CD4-positive, alpha-beta T cell treated with Interleukin-4 for 4 hours (primary cell): Measurements from ENCODE around the gene ADAMTS14.

Experiments
- DNase-seq: peaks from one replicate; pipeline ENCODE4 v3.0.0-alpha.2; 2020

Gene ADAMTS14

DNA sequence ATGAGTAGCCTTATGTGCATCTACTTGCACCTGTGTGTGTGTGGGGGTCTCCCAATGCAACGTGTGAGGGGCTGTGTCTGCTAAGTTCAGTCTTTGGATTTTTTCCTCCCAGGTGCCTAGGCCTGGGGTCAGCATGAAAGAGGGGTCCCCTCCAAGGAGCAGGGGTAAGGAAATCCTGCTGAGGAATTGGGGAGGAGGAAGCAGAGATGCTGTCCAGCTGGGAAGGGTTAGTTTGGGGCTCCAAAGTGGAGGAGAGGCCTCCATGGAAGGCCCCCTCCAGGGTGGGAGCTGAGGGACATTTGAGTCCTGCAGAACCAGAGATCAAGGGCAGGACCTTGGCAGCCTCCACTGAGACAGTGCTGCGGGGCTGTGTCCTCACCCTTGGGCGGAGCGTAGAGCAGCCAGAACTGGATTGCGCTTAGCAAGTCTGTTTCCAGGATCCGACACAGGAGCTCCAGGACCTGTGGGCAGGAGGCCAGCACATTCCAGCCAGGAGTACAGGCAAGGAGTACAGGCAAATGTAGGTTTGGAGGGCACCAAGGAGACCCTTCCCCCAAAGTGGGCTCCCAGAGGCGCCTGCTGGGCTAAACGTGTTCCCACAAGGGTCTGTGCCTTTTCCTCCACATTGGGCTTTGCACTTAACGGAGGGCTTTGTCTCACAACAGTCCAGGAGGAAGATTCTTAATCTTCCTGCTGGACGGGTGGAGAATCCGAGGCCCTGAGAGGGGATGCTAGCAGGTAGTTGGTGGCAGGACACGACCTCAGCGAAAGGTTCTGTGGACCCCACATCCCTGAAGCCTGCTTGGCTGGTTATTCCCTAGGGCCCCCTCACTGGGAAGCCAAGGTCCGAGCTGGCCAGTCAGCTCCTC lies 102.7 kb downstream of the ADAMTS14 start:
- no peak for DNase-seq

DNA sequence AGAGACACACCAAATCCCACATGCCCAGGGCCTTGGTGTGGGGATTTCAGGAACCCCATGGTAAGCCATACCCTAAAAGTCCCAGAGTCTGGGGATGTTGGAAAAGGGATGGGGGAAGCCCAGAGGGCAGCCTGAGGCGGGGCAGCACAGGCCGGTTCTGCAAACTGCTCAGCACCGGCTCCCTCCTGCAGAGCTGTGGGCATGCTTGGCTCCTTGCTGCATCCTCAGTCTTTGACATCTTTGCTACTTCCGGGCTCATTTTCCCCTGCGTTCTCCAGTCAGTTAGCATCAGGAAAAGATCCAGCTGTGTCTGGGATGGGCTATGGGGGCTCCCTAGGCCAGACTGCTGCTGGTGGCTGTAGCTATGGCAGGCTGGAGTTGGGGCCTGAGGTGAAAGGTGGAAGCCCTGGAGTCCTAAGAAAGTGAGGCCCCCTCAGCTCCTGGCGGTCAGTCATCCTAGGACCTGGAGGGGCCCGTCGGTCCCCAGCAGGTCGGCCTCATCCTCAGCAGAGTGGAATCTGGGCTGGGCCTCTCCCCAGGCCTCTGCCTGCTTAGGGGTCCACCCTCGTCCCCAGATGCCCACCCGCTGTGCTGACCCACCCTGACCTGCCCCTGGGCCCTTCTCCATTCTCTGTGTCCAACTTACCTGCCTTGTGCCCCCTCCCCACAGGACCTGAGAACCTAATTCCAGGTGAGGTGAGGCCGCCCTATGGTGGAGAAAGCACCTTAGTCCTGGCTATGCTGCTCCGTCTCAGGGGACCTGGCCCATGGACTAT lies 103.6 kb downstream of the ADAMTS14 start:
- DNase-seq, result no peak

DNA sequence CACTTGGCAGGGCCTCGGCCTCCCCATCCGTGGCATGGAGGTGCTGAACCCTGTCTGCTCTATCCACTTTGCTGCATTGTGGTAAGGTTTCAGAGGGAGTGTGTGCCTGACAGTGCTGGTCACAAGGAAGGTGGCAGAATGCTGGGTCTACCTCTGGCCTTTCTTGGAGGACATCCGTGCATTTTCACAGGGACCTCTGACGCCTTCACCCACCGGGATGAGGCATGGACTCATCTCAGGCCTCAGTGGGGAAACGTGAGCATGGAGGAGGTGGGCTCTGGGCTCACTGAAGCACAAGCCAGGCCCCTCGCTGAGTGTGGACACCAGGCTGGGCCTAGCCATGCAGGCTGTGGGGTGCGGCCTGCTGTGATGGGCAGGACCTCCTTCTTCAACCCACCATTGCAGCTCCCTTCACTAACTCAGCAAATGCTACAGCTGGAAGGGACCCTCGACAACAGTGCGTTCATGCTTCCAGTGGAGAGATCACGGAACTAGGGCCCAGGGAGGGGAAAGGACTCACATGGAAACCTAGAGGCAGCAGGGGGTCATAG lies 104.2 kb downstream of the ADAMTS14 start:
- no peak for DNase-seq

DNA sequence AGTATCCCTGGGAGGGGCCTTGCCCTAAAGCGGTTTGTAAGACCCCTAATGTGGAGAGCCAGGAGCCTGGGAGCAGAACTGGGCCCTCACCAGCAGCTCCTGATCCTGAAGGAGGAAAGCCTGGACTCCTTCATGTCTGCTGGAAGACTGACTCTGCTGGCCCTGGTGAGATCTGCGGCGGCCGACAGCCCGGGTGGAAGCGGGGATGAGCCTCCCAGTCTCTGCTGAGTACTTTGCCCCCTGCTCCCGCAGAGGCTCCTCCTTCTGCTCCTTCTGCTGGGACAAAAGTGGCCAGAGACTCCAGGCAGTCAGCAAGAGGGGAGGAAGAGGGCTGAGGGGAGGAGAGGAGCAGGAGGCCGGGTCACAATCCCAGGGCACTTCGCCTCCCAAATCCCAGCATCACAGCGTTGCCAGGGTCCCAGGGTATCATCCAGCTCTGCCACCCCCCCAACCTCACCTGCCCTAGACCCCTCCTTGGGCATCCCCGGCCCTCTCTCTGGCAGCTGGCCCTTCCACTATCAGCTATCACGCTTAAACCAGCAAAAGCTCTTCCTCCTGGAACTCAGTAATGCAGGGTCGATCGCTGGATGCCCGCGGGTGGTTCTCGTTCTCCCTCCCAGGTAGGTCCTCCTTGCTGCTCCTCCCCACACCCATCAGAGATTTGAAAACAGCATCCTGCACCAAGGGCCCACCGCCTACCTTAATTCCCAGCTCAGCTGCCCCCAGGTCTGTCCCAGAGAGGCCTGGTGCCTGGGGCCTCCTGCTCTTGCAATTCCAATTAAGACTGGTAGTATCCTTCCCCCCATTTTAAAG lies 105.0 kb downstream of the ADAMTS14 start:
- no peak for DNase-seq

DNA sequence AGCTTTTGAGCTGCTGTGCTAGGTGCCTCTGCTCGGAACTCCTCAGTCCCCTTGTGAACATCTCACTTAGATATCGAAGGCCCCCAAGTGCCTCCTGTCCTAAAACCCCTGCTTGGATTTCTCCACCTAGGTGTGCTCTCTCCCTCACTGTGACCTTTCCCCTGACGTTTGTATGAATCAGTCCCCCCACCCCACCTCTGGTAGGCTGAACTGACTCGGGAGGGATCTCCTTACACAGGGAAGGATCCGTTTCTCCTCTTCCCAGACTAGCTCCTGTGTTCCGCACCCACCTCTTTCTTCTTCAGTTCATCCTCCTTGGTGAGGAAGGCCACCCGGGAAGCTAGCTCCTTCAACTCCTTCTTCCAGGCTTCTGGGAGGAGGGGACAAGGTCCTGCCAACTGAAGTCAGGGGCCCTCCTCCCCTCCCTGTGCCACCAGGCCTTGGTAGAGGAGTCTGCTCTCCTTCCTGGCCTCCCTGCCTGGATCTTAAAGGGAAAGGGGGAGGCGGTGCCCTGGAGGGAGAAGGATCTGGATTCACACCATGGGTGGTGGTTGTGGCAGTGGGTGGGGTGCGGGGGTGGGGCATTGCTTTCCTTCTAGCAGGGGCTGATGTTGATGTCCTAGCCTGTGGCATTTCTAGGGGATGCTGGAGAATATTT lies 106.1 kb downstream of the ADAMTS14 start:
- no peak for DNase-seq

DNA sequence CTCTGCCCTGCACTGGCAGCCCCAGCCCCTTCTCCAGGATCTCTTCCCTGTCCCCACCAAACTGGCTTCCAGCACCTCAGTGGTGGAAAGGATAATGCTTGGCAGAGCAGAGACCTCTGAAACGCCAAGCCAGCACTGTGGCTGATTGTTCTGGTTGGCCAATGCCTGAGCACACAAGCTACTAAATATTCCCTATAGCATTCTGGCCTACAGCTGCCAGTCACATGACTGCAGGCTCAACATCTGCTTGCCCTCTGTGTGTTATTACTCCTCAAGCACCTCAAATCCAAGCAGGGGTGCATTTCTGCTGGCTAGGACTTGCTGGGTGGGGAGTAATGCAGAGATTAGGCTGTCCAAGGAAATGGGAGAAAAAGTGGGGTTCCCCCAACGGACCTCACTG lies 106.8 kb downstream of the ADAMTS14 start:
- no peak for DNase-seq

DNA sequence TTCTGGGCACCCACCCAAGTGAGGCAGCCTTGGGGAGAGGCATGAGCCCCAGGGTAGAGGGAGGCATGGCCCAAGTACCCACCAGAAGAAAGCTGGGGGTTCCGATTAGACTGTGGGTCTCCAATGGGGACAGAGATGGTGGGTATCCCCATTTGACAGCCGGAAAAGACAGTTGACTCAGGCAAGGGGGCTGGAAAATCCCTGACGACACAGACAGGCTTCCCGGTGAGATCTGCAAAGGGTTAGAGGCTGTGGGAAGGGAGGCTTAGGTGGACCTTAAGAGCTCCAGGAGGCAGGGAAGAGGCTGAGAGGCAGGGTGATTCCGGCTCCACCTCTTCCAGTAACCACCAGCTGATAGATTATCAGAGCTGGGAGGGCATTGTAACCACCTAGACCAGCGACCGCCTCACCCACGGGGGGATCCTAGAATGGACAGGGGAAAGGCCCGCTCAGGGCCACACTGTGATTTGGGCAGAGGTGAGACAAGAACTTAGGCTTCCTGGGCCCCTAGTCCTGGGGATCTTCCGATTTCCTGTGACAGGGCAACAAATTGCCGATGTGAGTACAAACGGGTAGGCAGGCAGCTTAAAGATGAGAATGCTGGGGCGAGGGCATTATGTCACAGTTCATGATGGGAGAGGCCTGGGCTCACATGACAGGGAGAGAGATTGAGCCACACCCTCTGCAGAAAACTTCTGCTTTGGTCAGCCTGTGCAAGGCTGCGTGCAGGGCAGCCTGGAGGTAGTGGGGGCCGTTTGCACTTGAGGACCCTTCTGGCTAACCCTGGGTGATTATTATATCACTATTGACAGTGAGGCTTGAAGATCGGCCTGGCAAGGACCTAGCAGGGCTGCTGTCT lies 107.4 kb downstream of the ADAMTS14 start:
- DNase-seq, result no peak

DNA sequence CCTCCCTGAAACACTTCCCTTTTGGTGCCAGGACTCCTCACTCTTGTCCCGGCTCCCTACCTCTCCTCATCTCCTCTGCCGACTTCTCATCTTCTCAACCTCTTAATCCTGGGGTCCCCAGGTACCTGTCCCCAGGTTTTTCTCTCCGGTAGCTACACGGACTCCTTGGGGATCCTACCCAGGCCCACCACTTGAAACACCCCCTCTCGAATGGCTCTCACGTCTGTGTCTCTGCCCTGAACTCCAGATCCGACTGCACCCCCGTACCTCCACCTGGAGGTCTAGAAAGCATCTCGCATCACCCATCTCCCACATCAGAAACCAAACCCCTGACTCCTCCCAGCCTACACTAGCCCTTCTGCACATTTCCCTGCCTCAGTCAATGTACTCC lies 108.1 kb downstream of the ADAMTS14 start:
- no peak for DNase-seq

DNA sequence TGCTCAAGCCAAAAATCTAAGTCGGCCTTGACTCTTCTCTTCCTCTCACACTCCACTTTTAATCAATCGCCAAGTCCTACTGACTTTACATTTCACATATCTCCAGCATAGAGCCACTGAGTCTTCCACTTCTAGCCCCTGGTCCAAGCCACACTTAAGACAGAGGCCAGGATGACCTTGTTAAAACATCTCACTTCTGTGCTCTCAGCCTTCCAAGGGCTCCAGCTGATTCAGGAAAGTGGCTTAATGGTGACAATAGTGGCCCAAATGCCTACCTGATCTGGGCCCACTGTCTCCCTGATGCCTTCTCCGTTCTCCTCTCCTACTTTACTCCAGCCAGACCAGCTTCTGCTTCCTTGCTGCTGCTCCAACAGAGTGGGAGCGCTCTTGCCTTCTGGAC lies 108.5 kb downstream of the ADAMTS14 start:
- DNase-seq, result no peak

DNA sequence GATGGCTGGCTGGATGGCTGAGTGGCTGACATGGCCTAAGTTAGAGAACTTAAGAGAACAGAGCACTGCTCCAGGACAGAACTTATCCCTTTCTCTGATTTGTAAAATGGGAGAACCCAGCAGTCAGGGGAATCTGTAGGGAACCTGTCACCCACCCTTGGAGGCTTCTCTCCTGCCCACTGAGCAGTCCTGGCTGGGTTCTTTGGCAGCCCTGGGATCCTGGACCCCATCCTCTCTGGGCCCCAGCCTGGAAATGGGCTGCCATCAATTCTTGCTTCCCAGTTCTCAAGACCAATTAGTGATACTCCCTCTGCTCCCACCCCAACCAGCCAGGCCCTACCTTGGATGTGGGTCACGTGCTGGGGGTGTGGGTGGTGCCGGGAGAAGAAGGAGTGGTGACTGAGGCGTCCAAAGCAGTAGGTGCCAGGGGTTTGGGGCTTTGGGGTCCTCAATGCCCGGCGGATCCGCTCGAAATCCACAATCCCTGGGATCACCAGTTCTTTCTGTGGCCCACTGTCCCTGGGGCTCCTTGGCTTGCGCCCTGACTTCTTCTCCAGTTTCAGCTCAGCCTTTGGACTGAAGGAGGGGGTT lies 109.2 kb downstream of the ADAMTS14 start:
- no peak for DNase-seq

DNA sequence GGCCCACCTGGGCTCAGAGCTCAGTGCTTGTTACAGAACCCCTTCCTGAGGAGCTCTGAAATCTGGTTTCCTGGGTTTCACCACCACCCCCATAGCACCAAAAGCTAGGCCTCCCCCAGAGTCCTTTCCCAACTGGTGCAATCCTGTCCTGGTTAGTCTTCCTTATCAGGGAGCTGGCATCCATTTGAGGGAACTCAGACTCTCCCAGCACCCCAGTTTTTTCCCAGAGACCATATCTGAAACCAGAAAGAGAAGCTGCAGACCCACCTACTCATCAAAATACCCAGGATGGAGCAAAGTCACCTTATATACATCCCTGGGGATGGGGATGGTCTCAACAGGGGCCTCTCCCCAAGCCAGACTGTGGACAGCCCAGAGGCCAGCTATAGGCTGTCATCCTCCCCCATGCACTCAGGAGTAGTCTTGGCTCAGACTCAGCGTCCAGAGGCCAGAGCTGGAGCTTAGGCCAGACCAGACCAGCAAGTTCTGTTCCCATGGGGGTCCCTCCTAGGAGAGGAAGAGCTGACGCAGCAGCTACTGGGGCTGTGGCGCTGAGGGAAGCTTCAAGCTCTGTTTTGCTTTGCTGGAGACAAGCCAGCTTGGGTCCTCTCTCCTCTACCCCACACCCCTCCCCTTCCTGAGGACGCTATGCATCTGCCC lies 109.9 kb downstream of the ADAMTS14 start:
- DNase-seq, result no peak

DNA sequence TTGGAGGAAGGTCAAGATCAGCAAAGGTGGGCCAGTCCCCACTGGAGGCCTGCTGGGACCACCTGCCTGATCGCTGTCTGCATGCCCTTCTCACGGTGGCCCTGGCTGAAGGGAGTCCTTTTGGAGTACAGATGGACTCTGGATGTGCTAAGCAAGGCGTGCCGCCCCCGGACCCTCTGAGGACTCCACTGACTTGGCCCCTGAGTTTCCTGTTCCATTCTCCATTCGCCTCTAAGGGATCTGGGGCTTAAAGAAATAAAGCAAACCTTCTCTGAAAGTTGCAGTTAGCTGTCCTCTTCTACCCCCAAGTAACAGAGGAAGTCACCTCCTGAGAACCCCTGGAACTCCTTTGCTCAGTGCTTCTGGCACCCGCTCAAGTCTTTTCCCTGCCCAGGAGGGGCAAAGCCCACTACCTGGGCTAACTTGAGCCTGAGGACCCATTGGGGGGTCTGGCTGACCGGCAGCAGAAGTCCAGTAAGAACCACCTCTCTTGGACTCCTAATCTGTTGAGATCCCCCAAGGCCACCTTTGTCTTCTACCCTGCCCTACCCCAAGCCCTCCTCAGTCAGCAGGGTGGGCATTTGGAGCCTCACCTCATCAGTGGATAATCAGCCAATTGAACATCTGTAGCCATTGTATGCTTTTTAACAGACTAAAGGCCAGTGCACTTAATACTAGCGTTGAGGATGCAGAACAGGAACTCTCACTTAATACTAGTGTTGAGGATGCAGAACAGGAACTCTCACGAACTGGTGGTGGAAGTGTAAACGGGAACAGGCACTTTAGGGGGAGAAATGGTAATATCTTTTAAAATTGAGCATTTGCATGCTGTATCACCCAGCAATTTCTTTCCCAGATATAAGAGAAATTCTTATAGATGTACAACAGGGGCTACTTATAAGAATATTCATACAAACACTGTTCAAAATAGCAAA lies 110.7 kb downstream of the ADAMTS14 start:
- no peak for DNase-seq

DNA sequence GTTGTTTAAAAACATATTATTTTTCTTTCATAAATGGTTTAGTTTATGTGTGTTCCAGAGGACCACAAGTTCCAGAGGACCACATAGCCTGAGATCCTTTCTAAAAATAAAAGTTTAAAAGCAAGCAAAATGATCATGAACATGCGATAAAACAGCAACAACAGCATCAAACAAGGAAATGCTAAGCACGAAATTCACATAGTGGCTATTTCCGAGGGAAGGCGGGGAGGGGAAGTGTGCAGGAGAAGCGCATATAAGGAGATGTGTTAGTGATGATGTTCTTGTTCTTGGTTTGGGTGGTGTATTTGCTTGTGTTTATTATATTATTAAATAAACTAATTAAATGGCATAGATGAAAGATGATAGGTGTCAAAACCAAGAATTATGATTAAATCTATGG lies 111.7 kb downstream of the ADAMTS14 start:
- no peak for DNase-seq

DNA sequence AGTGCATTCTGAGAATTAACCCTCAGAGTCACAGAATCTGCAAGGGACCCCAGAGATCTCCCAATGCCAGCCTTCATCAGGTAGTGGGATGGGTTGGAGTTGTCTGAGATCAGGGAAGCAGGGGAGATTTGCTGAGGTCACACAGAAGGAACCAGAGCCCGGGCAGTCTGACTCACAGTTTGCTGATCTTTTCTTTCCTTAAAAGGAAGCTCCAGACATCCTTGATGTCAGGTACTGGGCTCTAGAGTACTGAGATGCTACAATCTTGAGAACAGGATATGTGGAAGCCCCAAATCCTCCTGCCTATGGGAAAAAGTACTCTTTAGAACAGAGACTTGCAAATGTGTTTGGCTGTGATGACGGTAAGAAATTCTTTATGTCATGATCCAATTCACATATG lies 112.2 kb downstream of the ADAMTS14 start:
- no peak for DNase-seq

DNA sequence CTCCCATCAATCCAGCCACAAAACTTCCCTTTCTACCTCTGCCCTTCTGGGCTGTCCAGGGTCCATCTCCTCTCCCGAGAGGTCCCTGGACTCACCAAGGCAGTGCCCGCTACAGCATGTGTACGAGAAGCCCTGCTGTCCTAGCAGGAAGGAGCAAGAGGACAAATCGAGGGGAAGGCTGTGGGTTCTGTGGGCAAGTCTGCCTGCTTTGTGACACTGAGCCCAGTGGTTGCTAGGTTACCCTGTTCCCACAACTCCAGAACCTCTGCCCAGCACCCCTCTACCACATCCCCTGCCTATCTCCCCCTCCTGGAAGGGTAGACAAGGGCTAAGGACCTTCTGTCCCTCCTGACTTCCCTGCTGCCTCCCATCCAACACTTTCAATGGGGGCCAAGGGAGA lies 112.9 kb downstream of the ADAMTS14 start, which contains the start of gene TBATA:
Gene TBATA (minus strand): TSS at position 188 of the 400 bp plus-strand sequence. CDS start 1,998 bp downstream, outside the sequence.
- no peak for DNase-seq

DNA sequence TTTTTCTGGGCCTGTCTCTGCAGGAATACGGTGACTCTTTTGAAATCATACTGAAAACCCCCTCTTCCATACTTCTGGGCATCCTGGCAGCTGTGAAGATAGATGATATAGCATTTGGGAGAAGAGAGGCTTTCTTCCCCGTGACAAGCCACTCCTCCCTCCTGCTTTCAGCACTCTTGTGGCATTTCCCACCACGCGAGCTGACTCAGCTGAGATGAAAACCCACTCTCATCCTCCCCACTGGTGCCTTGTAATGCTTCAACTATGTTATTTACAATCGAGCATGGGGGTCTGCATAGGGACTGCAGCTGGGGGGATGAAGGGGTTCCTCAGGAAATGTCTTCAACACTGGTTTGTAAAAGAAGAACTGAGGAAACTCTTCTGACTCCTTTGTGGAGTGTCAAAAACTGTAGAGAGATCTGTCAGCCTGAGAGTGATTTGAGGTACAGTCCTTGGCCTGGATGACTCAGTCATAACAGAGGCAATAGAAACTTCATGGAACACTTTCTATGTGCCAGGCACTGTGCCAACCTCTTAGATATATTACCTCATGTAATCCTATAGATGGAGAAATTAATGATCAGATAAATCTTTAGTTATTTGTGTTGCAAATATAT lies 114.6 kb downstream of the ADAMTS14 start:
- peak; percentile 8 for DNase-seq

DNA sequence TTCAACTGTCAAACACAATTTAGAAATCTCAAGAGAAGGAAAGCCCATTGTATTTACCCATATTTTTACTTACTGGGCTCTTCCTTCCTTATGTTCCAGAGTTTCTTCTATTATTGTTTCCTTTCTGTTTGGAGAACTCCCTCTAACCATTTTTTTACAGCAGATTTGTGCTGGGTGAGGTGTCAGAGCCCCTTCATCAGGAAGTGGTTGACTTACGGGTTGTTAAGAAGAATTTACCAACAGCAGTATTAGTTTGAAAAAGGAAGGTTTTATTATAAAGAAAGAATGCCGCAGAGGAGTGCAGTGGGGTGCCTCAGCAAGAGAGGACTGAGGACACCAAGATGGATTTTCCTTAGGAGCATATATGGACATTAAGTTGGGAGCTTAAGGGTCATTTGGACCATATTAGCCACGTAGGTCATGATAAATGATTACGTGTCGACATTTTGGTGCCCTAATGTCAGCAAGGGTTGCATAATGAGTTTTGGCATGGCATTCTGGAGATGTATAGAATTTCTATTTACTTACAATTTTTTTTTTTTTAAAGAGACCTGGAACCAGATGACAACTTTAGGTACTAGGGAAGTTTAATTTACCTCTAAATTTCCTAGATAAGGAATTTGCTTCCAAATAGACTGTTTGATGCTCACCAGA lies 119.2 kb downstream of the ADAMTS14 start:
- no peak for DNase-seq

DNA sequence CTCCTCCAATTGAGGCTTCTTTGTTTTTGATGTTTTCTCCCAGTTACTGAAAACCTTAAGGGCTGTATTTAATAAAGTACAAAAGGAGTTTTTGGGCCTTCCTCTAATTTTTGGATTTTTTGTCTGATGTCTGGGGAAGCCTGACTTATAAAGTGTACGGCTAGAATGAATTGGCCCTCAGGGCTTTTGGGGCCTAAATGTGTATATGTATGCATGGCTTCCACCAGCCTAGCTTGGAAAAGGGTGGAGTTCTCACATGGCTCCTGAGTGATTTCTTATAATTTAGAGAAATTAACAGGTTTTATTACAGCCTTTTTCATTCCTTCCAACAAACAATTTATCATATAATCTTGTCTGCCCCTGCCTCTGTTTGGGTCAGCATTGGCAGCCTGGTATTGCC lies 123.3 kb downstream of the ADAMTS14 start:
- DNase-seq, result no peak
